ENCODE data around the gene SNRPA.

- TF ChIP-seq CTCF (IDR thresholded peaks at IDR 0.05; ENCODE audit: insufficient read depth, low read length, poor library complexity, severe bottlenecking) (no peak), EZH2phosphoT487 (conservative IDR thresholded peaks at IDR 0.05; ENCODE audit: low read length) (no peak)
Observed at GRCh38 chr19:40756502-40757110, 5.6 kb downstream of the SNRPA start.
